ENCODE data around the gene MPHOSPH9. TPM values are rescaled to one million over a fixed set of nuclear protein-coding genes. Genes with fewer than 3 reads are reported as not detected.

The MPHOSPH9 gene
- 10 to 100 TPM; 28.8 to 40.8 (median 36.5) TPM for polyA plus RNA-seq (ENCODE audit: insufficient read length in 3 of 3)
- long read RNA-seq, donor 1, full-length matches to known transcripts: 2 of 2 reads
- long read RNA-seq, donor 1, partial matches to known transcripts: 0 of 2 reads
- long read RNA-seq, donor 1, other reads (novel, unspliced or antisense): 0 of 2 reads
- long read RNA-seq, donor 2: 0 reads
- long read RNA-seq, donor 3, partial matches to known transcripts: 0 of 1 reads
- long read RNA-seq, donor 3, other reads (novel, unspliced or antisense): 0 of 1 reads
- long read RNA-seq, donor 4, partial matches to known transcripts: 25 of 25 reads
- long read RNA-seq, donor 4, other reads (novel, unspliced or antisense): 0 of 25 reads
- long read RNA-seq, donor 5, partial matches to known transcripts: 6 of 31 reads
- long read RNA-seq, donor 5, other reads (novel, unspliced or antisense): 25 of 31 reads
- long read RNA-seq, donor 6: 0 reads
- long read RNA-seq, donor 7: 0 reads
- long read RNA-seq, donor 8, partial matches to known transcripts: 0 of 1 reads
- long read RNA-seq, donor 8, other reads (novel, unspliced or antisense): 0 of 1 reads
- long read RNA-seq, donor 9: 0 reads
- long read RNA-seq, donor 10: 0 reads
- long read RNA-seq, donor 11, full-length matches to known transcripts: 1 of 1 reads
- long read RNA-seq, donor 11, partial matches to known transcripts: 0 of 1 reads
- long read RNA-seq, donor 11, other reads (novel, unspliced or antisense): 0 of 1 reads
- long read RNA-seq, donor 12: 0 reads
- long read RNA-seq, donor 13: 0 reads
- long read RNA-seq, donor 14: 0 reads
- long read RNA-seq, donor 15: 0 reads
- long read RNA-seq, donor 16, full-length matches to known transcripts: 1 of 1 reads
- long read RNA-seq, donor 16, partial matches to known transcripts: 0 of 1 reads
- long read RNA-seq, donor 16, other reads (novel, unspliced or antisense): 0 of 1 reads

- DNase-seq: peak; percentile 100
Observed at GRCh38 chr12:123232807-123233504, at the start of gene MPHOSPH9, which contains the start of gene MTRFR. Gene MPHOSPH9, minus strand, starts transcription at chr12:123233141. Its CDS starts 2,777 bp downstream, at chr12:123230364. Gene MTRFR, plus strand, starts transcription at chr12:123233436. Its CDS starts 20,239 bp downstream, at chr12:123253675.

- DNase-seq: no peak
Observed at GRCh38 chr12:123282111-123282510, 49.2 kb upstream of the MPHOSPH9 start.

- DNase-seq: no peak
Observed at GRCh38 chr12:123280971-123281370, 48.0 kb upstream of the MPHOSPH9 start.

- DNase-seq: no peak
Observed at GRCh38 chr12:123278101-123278627, 45.2 kb upstream of the MPHOSPH9 start.

- no peak for DNase-seq
Observed at GRCh38 chr12:123273166-123273565, 40.2 kb upstream of the MPHOSPH9 start.

GRCh38 chr12:123271001-123271668, 38.2 kb upstream of the MPHOSPH9 start:
- peak; percentile 52 for DNase-seq

- no peak for DNase-seq
Observed at GRCh38 chr12:123270214-123271000, 37.5 kb upstream of the MPHOSPH9 start.

- no peak for DNase-seq
Observed at GRCh38 chr12:123269896-123270213, 36.9 kb upstream of the MPHOSPH9 start.

- DNase-seq: peak; percentile 80
Observed at GRCh38 chr12:123269395-123269892, 36.5 kb upstream of the MPHOSPH9 start.

GRCh38 chr12:123268850-123269249, 35.9 kb upstream of the MPHOSPH9 start:
- no peak for DNase-seq

- DNase-seq: peak; percentile 45
Observed at GRCh38 chr12:123267991-123268843, 35.3 kb upstream of the MPHOSPH9 start.

GRCh38 chr12:123267335-123267920, 34.5 kb upstream of the MPHOSPH9 start:
- no peak for DNase-seq

- DNase-seq: no peak
Observed at GRCh38 chr12:123266679-123267277, 33.8 kb upstream of the MPHOSPH9 start.

- no peak for DNase-seq
Observed at GRCh38 chr12:123265851-123266678, 33.1 kb upstream of the MPHOSPH9 start.

GRCh38 chr12:123264642-123265041, 31.7 kb upstream of the MPHOSPH9 start:
- DNase-seq: no peak

GRCh38 chr12:123263196-123263817, 30.4 kb upstream of the MPHOSPH9 start:
- DNase-seq: no peak

- no peak for DNase-seq
Observed at GRCh38 chr12:123261196-123261595, 28.3 kb upstream of the MPHOSPH9 start.
